Ovary (tissue), 3 donors: ENCODE data around the gene RRP12.

Source experiments
- CTCF ChIP-seq, 3 donors: fragments of 450-650 bp in 2 of 3; fragments of 200-600 bp in 1 of 3; IDR thresholded peaks; one replicate each; pipeline versions ENCODE4 v1.5.1 to v1.8.0; 2016 to 2022; ENCODE audit warnings: antibody characterized with exemption in 3 of 3, mild to moderate bottlenecking in 1 of 3
- EP300 ChIP-seq: sonication (generic); formaldehyde crosslinking; IDR thresholded peaks from one replicate; pipeline ENCODE4 v1.6.1; 2017; ENCODE audit warnings: antibody characterized with exemption
- POLR2A ChIP-seq: fragments of 450-650 bp; IDR thresholded peaks from one replicate; pipeline ENCODE4 v1.6.1; 2017; ENCODE audit warnings: antibody characterized with exemption, mild to moderate bottlenecking, moderate library complexity
- donor health status: DM: no; HTN: no; CAD: no.

DNA sequence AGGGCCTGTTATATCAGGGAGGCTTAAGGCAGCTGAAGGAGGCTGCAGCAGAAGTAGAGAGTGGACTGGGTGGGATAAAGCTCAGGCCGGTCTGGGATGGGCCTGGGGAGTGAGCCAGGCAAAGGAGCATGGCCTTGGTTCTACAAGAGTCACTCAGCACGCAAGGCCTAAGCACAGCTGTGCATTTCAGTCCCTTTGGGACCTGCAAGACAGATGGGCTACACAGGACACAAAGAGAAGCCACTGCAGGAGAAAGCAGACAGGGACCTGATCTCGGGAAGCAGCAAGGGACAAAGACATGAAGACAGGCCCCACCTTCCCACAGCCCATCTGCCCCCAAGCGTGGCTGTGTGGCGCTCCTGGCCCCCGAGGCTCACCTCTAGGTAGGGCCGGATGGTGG, 29.4 kb downstream of the RRP12 start:
- no peak for TF ChIP-seq CTCF (IDR thresholded peaks at IDR 0.05)
- no peak for TF ChIP-seq POLR2A
- no peak for TF ChIP-seq EP300
